WERI-Rb-1 (cell line): ENCODE measurements around the gene DDX24.
A peak's percentile ranks its signal among the peaks of the same experiment; 100 is the strongest.

Experiments used
- DNase-seq: peaks from one replicate; pipeline ENCODE4 v3.0.0-alpha.2; 2020
- H3K27ac ChIP-seq: fragments of 250-450 bp; sonication (Bioruptor Pico); 2 replicates; pipeline ENCODE4 v1.5.1; 2020; ENCODE audit warnings: mild to moderate bottlenecking, moderate library complexity
- H3K27me3 ChIP-seq: fragments of 250-450 bp; sonication (Bioruptor Pico); 2 replicates; pipeline ENCODE4 v1.5.1; 2021; ENCODE audit warnings: mild to moderate bottlenecking, low read depth, moderate library complexity; ENCODE audit not compliant: insufficient read depth, severe bottlenecking
- H3K36me3 ChIP-seq: fragments of 250-450 bp; sonication (Bioruptor Pico); 2 replicates; pipeline ENCODE4 v1.5.1; 2020; ENCODE audit warnings: mild to moderate bottlenecking, moderate library complexity
- H3K4me3 ChIP-seq: 2 replicates; pipeline ENCODE4 v1.5.1; 2011; ENCODE audit warnings: low read depth, mild to moderate bottlenecking, control low read depth, low read length
- H3K9me3 ChIP-seq: fragments of 250-450 bp; sonication (Bioruptor Pico); 2 replicates; pipeline ENCODE4 v1.5.1; 2021; ENCODE audit warnings: mild to moderate bottlenecking, moderate library complexity; ENCODE audit not compliant: severe bottlenecking
- CTCF ChIP-seq: IDR thresholded peaks from 2 replicates; pipeline ENCODE4 v1.5.1; 2011; ENCODE audit warnings: low read depth, mild to moderate bottlenecking, control low read depth, inconsistent platforms, low read length

Gene DDX24

GRCh38 chr14:94087891-94088290 is 6.9 kb upstream of the DDX24 start:
- TF ChIP-seq CTCF = no peak

GRCh38 chr14:94081386-94081820 is 401 bp upstream of the DDX24 start:
- Histone ChIP-seq H3K4me3 (peak overlapping the region; percentile 90), H3K36me3 (peaks cover 38% of the 10 kb centered on the region), H3K9me3 (peaks cover 5% of the 10 kb centered on the region), H3K27ac (peak overlapping the region; percentile 92), H3K27me3 (no peaks in the 10 kb centered on the region)
- TF ChIP-seq CTCF = no peak
- no peak for DNase-seq

More at GRCh38 chr14:94087891-94088290, 6.9 kb upstream of the DDX24 start:
- Histone ChIP-seq H3K4me3 (no peak overlapping the region), H3K27ac (no peak overlapping the region), H3K36me3 (peaks cover 3% of the 10 kb centered on the region; the same call in 1 of the 2 replicates), H3K9me3 (peaks cover 5% of the 10 kb centered on the region), H3K27me3 (no peaks in the 10 kb centered on the region)
- DNase-seq = no peak

GRCh38 chr14:94079891-94080620 is 946 bp downstream of the DDX24 start:
- no peak for TF ChIP-seq CTCF
- Histone ChIP-seq H3K27me3 (no peaks in the 10 kb centered on the region), H3K36me3 (peaks cover 49% of the 10 kb centered on the region), H3K27ac (peak overlapping the region; percentile 92), H3K4me3 (peak overlapping the region; percentile 90), H3K9me3 (peaks cover 5% of the 10 kb centered on the region)
- DNase-seq = peak; percentile 36

GRCh38 chr14:94077823-94078222 is 3.2 kb downstream of the DDX24 start:
- no peak overlapping the region for H3K4me3 ChIP-seq
- peaks cover 50% of the 10 kb centered on the region for H3K36me3 ChIP-seq
- H3K27me3 ChIP-seq = no peaks in the 10 kb centered on the region
- H3K9me3 ChIP-seq = peaks cover 6% of the 10 kb centered on the region
- no peak for TF ChIP-seq CTCF
- DNase-seq = no peak
- no peak overlapping the region for H3K27ac ChIP-seq

GRCh38 chr14:94077111-94077821 is 3.7 kb downstream of the DDX24 start:
- Histone ChIP-seq H3K9me3 (peaks cover 6% of the 10 kb centered on the region), H3K27ac (no peak overlapping the region), H3K4me3 (no peak overlapping the region), H3K36me3 (peaks cover 53% of the 10 kb centered on the region), H3K27me3 (no peaks in the 10 kb centered on the region)
- TF ChIP-seq CTCF = no peak
- no peak for DNase-seq
